Embryonic facial prominence (tissue), 1 donor: Measurements from ENCODE around the gene EHD1.

Experiments used
- DNase-seq: peaks from one replicate; pipeline ENCODE4 v3.0.0-alpha.2; 2016; ENCODE audit errors: extremely low spot score

EHD1 gene

GRCh38 chr11:64909653-64910343 lies 31.4 kb upstream of the EHD1 start:
- DNase-seq, result no peak

- DNase-seq, result no peak
Measured at GRCh38 chr11:64908766-64909165, 30.3 kb upstream of the EHD1 start.

- DNase-seq, result no peak
Measured at GRCh38 chr11:64906314-64906635, 27.9 kb upstream of the EHD1 start.

GRCh38 chr11:64905516-64906313 lies 27.3 kb upstream of the EHD1 start:
- DNase-seq, result no peak

GRCh38 chr11:64903291-64903833 lies 24.9 kb upstream of the EHD1 start:
- no peak for DNase-seq

- DNase-seq, result no peak
Measured at GRCh38 chr11:64902102-64902900, 23.9 kb upstream of the EHD1 start.

- DNase-seq, result no peak
Measured at GRCh38 chr11:64900774-64901173, 22.4 kb upstream of the EHD1 start.

- DNase-seq, result no peak
Measured at GRCh38 chr11:64900263-64900678, 21.9 kb upstream of the EHD1 start.

GRCh38 chr11:64898541-64898940 lies 20.1 kb upstream of the EHD1 start:
- no peak for DNase-seq

- no peak for DNase-seq
Measured at GRCh38 chr11:64898076-64898445, 19.6 kb upstream of the EHD1 start.

GRCh38 chr11:64897381-64898075 lies 19.1 kb upstream of the EHD1 start:
- no peak for DNase-seq

GRCh38 chr11:64896448-64897022 lies 18.1 kb upstream of the EHD1 start:
- DNase-seq, result no peak

- DNase-seq, result no peak
Measured at GRCh38 chr11:64894812-64895452, 16.5 kb upstream of the EHD1 start.

GRCh38 chr11:64894070-64894811 lies 15.8 kb upstream of the EHD1 start:
- no peak for DNase-seq

GRCh38 chr11:64893194-64894069 lies 15.0 kb upstream of the EHD1 start:
- no peak for DNase-seq

- DNase-seq, result no peak
Measured at GRCh38 chr11:64892838-64893193, 14.4 kb upstream of the EHD1 start.

GRCh38 chr11:64892411-64892831 lies 14.0 kb upstream of the EHD1 start:
- DNase-seq, result no peak

- no peak for DNase-seq
Measured at GRCh38 chr11:64891880-64892279, 13.5 kb upstream of the EHD1 start.

GRCh38 chr11:64891215-64891848 lies 12.9 kb upstream of the EHD1 start:
- no peak for DNase-seq
